AG09319 (cell line): ENCODE measurements around the gene PRDM8.
A peak's percentile ranks its signal among the peaks of the same experiment; 100 is the strongest.

Experiments
- DNase-seq: peaks from one replicate; pipeline ENCODE4 v3.0.0-alpha.2; 2010; ENCODE audit warnings: low read depth; ENCODE audit errors: extremely low read depth
- TF ChIP-seq, protein P1 (sequence below): IDR thresholded peaks from 2 replicates; pipeline ENCODE4 v1.5.1; 2011; ENCODE audit warnings: low read depth, mild to moderate bottlenecking, inconsistent platforms, low read length, moderate library complexity

PRDM8 gene

DNA sequence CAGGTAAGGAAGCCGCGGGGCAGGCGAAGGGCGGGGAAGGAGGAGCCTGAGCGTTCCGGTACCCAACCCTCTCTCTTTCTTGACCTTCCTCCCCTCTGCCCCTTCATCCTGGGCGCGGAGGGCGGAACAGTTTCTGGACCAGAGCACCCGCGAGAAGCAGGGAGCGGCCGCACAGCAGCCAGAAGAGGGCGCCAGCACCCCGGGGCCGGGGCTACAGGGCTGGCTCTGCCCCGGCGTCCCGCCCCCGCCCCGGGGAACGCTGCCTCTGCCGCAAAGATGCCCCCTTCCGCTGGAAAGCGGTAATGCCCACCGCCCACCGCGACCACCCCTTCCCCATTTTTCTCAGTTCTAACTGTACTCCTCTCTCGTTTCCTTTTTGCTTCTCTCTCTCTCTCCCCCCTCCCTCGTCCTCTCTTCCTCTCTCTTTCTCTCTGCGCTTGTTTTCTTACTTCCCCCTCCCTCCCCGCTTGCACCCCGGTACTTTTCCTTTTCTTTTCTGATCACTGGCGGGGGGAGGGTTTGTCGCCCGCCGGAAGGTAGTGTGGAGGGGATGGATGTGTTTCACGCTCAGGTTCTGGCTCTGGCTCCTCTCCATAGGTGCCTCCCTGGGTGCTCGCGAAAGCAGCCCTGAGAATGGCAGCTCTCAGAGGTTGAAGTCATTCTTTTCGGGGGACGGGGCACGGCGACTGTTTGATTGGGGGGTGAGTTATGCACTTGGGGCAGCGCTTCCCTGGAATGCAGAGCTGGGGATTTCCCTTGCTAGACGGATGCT lies 13.1 kb upstream of the PRDM8 start:
- TF ChIP-seq, protein P1, sequence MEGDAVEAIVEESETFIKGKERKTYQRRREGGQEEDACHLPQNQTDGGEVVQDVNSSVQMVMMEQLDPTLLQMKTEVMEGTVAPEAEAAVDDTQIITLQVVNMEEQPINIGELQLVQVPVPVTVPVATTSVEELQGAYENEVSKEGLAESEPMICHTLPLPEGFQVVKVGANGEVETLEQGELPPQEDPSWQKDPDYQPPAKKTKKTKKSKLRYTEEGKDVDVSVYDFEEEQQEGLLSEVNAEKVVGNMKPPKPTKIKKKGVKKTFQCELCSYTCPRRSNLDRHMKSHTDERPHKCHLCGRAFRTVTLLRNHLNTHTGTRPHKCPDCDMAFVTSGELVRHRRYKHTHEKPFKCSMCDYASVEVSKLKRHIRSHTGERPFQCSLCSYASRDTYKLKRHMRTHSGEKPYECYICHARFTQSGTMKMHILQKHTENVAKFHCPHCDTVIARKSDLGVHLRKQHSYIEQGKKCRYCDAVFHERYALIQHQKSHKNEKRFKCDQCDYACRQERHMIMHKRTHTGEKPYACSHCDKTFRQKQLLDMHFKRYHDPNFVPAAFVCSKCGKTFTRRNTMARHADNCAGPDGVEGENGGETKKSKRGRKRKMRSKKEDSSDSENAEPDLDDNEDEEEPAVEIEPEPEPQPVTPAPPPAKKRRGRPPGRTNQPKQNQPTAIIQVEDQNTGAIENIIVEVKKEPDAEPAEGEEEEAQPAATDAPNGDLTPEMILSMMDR: peak; percentile 90
- DNase-seq: peak; percentile 70

DNA sequence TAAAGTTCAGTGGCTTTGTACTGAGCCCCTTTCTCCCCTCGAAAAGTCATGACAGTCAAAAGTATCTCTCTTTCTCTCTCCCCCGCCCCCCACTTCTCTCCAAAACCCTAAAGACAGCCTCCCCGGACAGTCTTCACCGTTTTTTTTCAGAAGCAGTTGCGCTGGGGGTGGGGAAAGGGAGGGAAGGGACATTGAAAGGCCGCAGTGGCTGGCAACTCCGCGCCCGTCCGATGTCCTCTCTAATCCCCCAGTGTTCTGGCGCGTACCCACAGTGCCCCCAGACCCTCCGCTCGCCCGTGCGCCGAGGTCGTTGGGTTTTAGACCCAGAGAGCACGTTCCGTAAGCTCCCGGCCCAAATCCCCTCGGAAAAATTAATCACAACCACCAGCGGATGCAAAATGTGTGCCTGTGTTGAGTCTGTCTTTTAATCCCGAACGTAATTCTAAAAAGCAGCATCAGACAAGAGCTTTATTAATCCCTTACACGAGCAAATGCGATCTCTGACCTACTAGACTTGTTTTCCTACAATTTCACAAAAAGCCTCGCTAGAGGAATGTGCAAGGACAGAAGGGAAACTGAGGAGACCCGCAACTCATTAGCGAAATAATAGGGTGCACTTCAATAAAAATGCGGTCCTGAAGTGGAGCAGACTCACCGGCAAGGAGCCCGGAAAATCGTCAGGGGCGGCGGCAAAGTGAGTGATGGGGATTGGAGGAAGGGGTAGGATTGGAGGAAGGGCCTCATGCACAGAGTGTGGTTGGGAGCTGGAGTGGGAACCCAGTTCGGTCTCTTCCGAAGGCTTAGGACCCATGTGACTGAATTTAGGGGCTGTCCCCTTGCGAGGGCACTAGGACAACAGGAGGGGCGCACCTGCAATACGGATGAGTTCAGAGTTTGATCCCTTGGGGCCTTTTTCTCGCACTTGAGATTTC lies 12.2 kb upstream of the PRDM8 start:
- DNase-seq: no peak
- TF ChIP-seq, protein P1: no peak

DNA sequence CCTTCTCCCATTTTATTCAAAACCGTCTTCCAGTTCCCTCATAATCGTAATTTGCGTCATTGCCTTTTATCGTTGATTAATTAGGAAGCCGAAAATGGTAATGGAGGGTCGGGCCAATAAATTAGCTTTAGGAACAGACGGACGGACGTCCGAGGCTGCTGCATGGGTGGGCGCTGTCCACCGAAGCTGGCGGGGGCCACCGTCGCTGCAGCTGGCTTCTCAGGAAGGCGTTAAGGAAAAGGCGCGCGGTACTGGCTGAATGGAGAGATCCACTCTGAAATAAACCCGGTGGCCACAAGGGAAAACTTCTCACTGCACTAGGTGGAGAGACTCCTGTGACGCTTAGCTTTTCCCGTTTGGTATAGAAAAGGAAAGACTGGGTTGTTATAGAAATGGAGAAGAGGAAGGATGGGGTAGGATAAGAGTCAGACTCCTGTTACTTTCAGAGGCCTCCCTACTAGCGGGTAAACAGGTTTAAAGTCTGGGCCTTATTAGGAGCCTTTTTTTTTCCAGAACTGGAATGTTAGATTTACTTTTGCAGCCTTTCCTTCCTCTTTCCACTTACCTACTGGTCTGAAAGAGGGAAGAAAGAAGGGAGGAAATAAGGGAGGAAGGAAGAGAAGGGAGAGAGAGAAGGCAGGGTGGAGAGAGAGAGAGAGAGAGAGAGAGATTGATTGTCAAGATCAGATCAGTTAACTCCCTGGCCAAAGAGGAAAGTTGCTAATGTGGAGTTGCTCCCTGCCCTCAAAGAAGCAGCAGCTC lies 11.3 kb upstream of the PRDM8 start:
- TF ChIP-seq, protein P1: no peak
- no peak for DNase-seq

DNA sequence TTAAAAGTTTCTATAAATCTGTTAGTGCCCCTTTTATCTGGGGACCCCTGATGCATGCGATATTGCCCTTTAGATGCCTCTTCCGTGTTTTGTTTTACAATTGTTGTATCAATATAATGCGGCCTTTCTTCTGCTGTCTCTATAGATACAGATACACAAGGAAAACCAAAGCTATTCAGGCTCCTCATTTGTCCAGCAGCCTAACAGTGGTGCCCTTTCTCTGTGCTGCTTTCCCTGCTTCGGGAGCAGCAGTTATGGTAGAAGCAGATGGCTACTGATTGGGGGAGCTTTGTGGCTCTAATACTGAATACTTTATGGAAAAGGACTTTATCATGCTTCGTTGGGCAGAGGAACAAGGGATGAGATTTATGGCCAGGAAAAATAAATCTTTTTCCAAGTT lies 10.6 kb upstream of the PRDM8 start:
- TF ChIP-seq, protein P1: no peak
- DNase-seq: no peak

DNA sequence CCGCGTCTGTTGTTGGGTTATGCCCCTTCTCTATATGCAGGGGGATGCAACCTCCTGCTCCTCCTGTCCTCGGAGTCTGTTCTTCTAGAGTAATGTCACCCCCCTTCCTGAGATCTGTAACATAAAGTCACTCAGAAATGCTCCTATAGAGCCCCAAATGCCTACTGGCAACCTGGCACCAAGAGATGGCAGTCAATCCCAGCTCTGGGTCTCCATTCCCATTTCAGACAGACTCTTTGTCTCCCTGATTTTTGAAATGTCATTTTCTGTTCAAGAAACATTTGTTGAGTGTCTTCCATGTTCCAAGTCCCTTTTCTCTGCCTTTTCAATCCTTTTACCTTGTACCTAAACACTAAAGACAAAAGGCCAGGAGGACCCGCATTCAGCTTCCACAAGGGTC lies 9.6 kb upstream of the PRDM8 start:
- TF ChIP-seq, protein P1: no peak
- DNase-seq: no peak

DNA sequence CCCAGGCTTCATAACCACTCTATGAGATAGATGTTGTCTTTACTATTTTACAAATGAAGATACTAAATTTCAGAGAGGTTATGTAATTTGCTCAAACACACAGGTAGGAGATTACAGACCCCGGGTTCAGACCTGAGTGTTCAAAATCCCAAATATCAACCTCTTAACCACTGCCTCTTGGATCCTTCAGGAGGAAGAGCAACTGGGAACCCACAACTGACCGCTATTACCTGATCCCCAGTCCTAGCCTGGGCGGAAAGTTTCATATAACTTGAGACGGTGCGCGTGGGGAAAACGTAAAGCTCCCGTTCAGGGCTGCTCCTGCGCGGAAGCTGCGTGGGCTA lies 8.9 kb upstream of the PRDM8 start:
- TF ChIP-seq, protein P1: no peak
- DNase-seq: no peak
